Endothelial cell of umbilical vein (primary cell): ENCODE results near the gene ADCYAP1.

ENCODE experiments used
- CTCF ChIP-seq, 2 donors: IDR thresholded peaks; 1 replicate in 1 of 2; 2 replicates in 1 of 2; pipeline ENCODE4 v1.5.1; 2011; ENCODE audit warnings: low read length in 2 of 2, mild to moderate bottlenecking in 2 of 2, moderate library complexity in 2 of 2, control low read depth in 1 of 2, inconsistent platforms in 1 of 2, low read depth in 1 of 2; ENCODE audit not compliant: insufficient read depth in 1 of 2; ENCODE audit errors: extremely low read depth in 1 of 2
- EZH2 ChIP-seq: IDR thresholded peaks from 2 replicates; pipeline ENCODE4 v1.6.1; 2012; ENCODE audit warnings: borderline replicate concordance, low read depth, mild to moderate bottlenecking, moderate library complexity, low read length, inconsistent platforms; ENCODE audit not compliant: severe bottlenecking
- FOS ChIP-seq: IDR thresholded peaks from 2 replicates; pipeline ENCODE4 v1.6.1; 2011; ENCODE audit warnings: mild to moderate bottlenecking, low read length, moderate library complexity, borderline replicate concordance; ENCODE audit not compliant: insufficient read depth
- JUN ChIP-seq: IDR thresholded peaks from 2 replicates; pipeline ENCODE4 v1.6.1; 2011; ENCODE audit warnings: borderline replicate concordance, low read depth; ENCODE audit not compliant: insufficient read length, insufficient read depth
- MYC ChIP-seq: IDR thresholded peaks from one replicate; pipeline ENCODE4 v1.6.1; 2011; ENCODE audit warnings: mild to moderate bottlenecking, low read depth, low read length
- POLR2A ChIP-seq: IDR thresholded peaks from 2 replicates; pipeline ENCODE4 v1.6.1; 2012; ENCODE audit warnings: low read depth, mild to moderate bottlenecking, control low read depth, low read length
- POLR2AphosphoS5 ChIP-seq: IDR thresholded peaks from 2 replicates; pipeline ENCODE4 v1.6.1; 2012; ENCODE audit warnings: low read depth, mild to moderate bottlenecking, control low read depth, low read length, moderate library complexity; ENCODE audit not compliant: insufficient read depth

GRCh38 chr18:950882-951495 lies 46.3 kb downstream of the ADCYAP1 start:
- TF ChIP-seq CTCF (IDR thresholded peaks at IDR 0.05; ENCODE audit: extremely low read depth in 1 of 2, insufficient read depth in 1 of 2, low read depth in 1 of 2, low read length in 2 of 2), result no peak
- no peak for TF ChIP-seq FOS
- no peak for TF ChIP-seq EZH2
- TF ChIP-seq POLR2AphosphoS5, result no peak
- no peak for TF ChIP-seq POLR2A
- TF ChIP-seq JUN, result no peak
- TF ChIP-seq MYC, result no peak
